T-helper 2 cell treated with Interferon-gamma antibody and Interleukin-4, amounts not matched to agents 100 ng/mL and 5 ng/mL, for 36 hours (primary cell): ENCODE data around the gene KRI1. TPM values are rescaled to one million over a fixed set of nuclear protein-coding genes. Genes with fewer than 3 reads are reported as not detected.
"Not testable (repeated sequence)": the region's sequence is repeated elsewhere in the genome, so short reads cannot be mapped to it uniquely, and the experiment has no call there.

Experiments used
- intact Hi-C: fragments of 100-400 bp; cut with micrococcal nuclease; formaldehyde crosslinking; loops from one replicate; pipeline ENCODE4 v1.15.1; 2023
- total RNA-seq: library from RNA; stranded (reverse); gene quantifications from 2 replicates; pipeline ENCODE4 v1.2.3, GENCODE V29; 2022

The KRI1 gene
- total RNA-seq, 1 donor from 2014 or later = 61.4 TPM

DNA sequence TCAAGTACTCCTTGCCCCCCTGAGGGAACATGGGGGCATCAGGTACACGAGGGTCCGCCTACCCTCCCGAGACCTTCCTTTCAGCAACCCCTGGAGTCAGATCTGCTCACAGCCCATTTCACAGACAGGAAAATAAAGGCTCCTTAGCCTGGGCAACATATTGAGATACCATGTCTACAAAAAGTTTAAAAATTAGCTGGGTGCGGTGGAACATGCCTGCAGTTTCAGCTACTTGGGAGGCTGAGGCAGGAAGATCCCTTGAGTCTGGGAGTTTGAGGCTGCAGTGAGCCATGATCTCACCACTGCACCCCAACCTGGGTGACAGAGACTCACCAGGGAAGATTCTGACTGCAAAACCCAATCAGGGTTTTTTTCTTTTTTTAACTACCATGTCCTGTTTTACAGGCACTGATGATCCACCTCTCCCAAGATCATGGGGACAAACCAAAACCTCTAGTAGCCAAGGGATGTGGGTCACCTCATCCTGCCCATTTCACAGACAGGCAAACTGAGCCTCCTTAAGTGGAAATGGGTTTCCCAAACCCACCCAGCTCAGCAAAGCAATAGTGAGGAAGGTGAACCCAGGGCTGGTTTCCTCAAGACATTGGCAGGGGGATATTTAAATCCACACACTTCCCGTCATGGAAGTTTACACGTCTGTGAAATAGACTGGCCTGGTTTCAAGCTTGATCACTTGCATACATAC lies 9.4 kb upstream of the KRI1 start:
- intact Hi-C loops = no loop called here

GRCh38 chr19:10574462-10574861 lies 8.7 kb upstream of the KRI1 start:
- intact Hi-C loops = no loop called here

DNA sequence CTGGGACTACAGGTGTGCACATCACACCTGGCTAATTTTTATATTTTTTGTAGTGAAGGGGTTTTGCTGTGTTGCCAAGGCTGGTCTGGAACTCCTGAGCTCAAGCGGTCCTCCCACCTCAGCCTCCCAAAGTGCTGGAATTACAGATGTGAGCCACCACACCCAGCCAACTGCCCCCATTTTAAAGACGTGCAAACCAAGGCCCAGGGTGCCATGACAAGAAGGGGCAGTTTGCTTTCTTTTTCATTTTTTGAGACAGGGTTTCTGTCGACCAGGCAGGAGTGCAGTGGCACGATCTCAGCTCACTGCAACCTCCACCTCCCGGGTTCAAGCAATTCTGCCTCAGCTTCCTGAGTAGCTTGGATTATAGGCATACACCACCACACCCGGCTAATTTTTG lies 8.0 kb upstream of the KRI1 start:
- intact Hi-C loops = not testable (repeated sequence)

GRCh38 chr19:10568826-10569651 lies 3.2 kb upstream of the KRI1 start, which contains the start of gene CDKN2D:
TSS of gene CDKN2D (minus strand) at chr19:10568979. CDS start at chr19:10568653, 326 bp downstream.
- intact Hi-C loops = loop anchor here (1.0 to 10.0 kb wide), 9 partner anchors 33 to 464 kb away; partner anchors contain the start of genes ANGPTL6, CDC37, ILF3 and KEAP1

GRCh38 chr19:10568062-10568825 lies 2.4 kb upstream of the KRI1 start:
- intact Hi-C loops = loop anchor here (2.0 to 10.0 kb wide), 5 partner anchors 65 to 463 kb away; partner anchors contain the start of genes ANGPTL6, KEAP1 and PPAN

DNA sequence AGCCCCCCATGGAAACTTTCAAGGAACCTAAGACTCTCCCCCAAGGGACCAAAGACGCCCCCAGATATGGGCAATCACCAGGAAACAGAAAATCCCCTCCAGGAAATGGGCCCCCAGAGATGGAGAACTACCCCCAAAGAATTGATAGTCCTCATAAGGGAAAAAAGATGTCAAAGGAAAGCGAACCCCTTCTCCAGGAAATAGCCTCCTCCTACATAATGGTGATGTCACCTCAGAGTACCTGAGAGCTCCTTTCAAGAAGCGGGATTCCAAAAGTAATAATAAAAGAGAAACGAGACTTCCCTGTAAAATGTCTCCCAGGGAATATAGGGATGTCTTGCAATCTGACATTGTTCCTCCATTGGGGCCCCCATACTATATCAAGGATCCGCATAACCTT lies 1.8 kb upstream of the KRI1 start:
- intact Hi-C loops = loop anchor here (2.0 to 10.0 kb wide), 6 partner anchors 65 to 523 kb away; partner anchors contain the start of genes ANGPTL6, KEAP1 and PPAN

DNA sequence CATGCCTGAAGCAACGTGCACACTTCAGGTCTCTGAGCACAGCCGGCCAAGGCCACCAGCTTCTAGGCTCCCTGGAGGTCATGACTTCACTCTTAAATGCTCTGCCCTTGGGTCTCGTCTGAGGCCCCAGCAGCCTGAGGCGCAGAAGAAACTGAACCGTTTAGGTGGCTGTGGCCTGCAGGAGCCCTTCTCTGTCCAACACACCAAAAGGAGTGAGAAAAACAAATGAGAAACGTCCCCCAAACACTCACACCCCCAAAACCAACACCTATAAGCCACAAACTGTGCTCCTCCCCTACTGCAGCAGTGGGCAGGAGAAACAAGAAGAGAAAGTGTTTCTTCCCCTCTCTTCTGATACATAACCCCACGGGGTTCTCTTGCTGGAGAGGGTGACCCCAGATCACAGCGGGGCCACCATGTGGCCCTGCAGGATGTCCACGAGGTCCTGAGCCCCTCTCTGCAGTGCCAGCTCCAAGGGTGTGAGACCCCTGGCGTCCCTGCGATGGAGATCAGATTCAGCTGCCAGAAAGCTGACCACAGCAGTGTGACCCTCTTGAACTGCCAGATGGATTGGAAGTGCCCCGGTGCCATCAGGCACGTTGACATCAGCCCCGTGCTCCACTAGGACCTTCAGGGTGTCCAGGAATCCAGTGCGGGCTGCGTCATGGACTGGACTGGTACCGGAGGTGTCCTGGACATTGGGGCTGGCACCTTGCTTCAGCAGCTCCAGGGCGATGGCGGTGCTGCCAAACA lies 1.0 kb upstream of the KRI1 start:
- intact Hi-C loops = loop anchor here (1.0 to 10.0 kb wide), 8 partner anchors 13 to 524 kb away; partner anchors contain the start of genes ANGPTL6, ATG4D, CARM1 and PPAN

GRCh38 chr19:10566408-10566657 lies 523 bp upstream of the KRI1 start:
- intact Hi-C loops = loop anchor here (1.0 to 10.0 kb wide), 8 partner anchors 12 to 524 kb away; partner anchors contain the start of genes ANGPTL6, ATG4D, CARM1 and PPAN

- intact Hi-C loops = loop anchor here (5.0 to 10.0 kb wide), 4 partner anchors 88 to 460 kb away; partner anchors contain the start of genes ANGPTL6 and PPAN
Measured at GRCh38 chr19:10565028-10565566, 713 bp downstream of the KRI1 start.

DNA sequence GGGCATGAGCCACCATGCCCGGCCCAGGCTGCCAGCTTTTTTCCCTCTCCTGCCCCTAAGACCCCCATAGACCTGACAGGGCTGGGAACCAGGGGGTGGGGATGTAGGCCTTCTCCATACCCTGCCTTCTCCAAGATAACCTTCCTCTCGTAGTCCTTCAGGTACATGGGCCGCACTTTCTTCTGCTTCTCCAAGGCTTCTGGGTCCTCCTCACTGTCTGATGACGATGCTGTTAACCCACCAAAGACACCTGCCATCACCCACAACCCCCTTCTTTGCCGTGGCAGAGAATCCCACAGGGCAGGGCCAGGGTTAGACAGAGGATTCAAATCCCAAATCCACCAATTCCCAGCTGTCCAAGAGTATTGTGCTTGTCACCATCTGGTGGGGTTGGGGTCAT lies 3.2 kb downstream of the KRI1 start:
- intact Hi-C loops = loop anchor here (10.0 kb wide), 1 partner anchor 458 kb away; the partner anchor contains the start of genes ANGPTL6 and PPAN

DNA sequence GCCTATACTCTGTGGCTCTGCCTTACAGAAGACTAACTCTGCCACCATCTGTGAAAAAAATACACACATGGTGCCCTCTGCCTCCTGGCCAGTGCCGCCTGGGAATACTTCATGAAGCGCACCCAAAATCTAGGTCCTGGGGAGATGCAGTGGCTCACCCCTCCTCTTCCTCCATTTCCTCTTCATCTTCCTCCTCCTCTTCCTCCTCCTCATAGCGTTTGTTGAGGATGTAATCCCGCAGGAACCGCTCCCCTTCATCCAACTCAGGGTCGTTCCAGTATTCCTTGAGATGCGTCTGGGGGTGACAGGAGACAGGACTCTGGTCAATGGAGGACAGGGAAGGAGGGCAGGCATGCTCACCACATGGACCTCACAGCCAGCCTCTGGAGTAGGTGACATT lies 5.7 kb downstream of the KRI1 start:
- intact Hi-C loops = loop anchor here (10.0 kb wide), 1 partner anchor 455 kb away; the partner anchor contains the start of genes ANGPTL6 and PPAN

- intact Hi-C loops = no loop called here
Measured at GRCh38 chr19:10557603-10558197, 8.1 kb downstream of the KRI1 start.

DNA sequence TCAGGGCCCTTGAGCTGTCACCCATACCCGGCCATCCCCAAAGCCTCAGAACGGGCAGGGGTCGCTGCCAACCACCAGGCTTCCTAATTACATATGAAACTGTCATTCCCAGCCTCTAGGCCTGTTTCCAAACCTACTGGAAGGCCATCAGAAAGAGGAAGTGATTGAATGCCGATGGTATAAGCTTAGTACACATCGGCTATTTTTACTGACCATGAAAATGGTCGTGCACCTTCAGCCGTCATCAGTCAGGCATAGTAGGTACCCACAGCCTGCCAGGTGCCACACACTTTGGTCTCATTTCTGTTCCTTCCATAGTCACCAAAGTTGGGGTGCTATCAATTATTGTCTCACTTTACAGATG lies 10.2 kb downstream of the KRI1 start:
- intact Hi-C loops = no loop called here

DNA sequence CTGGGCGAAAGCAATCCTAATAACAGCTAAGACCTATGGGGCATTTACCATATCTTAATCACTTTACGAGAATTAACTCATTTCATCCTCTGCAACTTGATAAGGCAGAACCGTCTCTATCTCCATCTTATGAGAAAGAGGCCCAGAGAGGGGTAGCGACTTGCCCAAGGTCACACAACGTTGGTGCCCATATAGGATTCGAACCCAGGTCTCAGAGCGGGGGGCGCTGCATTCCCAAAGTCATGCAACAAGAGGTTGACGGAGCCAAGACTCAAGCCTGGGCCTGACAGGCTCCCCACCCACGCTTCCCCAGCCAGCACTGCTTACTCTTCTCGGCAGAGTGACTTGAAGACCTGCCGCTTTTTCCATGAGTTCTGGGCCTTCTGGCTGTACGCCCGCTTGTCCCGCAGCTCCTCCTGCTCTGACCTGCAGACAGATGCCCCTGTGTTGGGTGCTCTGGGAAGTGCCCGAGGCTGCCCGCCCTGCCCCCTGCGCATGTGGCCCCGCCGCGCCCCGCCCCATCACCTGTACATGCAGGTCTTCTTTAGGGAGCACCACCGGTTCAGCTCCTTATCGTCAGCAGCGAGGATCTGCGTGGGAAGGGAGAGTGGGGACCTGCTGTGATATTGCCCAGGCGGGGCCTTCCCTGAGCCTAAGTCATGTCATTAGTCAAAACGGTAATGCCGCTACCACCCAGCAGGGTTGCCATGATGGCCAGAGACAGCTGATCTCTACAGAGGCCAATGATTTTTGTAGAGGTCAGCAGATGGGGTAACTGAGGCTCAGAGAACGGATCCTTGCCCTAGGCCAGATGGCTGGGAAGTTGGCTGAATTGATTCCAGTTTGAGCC lies 10.8 kb downstream of the KRI1 start:
- intact Hi-C loops = loop anchor here (1.0 to 5.0 kb wide), 3 partner anchors 11 to 153 kb away; partner anchors contain the start of genes CDC37, KEAP1 and KRI1

DNA sequence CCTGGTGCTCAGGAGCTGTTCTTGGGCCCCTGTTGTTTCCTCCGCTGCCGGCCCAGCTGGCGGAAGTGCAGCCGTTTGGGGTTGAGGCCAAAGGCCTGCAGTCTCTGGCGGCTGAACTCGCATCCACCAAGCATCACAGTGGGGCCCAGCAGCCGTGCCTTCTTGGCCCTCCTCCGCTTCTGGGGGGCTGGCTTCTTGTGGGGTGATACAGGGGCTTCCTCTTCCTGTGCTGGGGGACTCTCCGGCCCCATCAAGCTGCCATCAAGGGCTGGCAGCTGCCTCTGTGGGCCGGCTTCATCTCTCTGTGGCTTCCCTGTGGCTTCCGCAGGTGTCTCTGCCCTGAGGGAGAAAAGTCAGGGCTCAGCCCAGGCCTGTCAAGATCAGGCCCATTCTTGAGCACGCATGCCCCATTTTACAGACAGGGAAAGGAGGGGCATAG lies 11.8 kb downstream of the KRI1 start:
- intact Hi-C loops = loop anchor here (1.0 to 5.0 kb wide), 3 partner anchors 12 to 152 kb away; partner anchors contain the start of genes CDC37, KEAP1 and KRI1

DNA sequence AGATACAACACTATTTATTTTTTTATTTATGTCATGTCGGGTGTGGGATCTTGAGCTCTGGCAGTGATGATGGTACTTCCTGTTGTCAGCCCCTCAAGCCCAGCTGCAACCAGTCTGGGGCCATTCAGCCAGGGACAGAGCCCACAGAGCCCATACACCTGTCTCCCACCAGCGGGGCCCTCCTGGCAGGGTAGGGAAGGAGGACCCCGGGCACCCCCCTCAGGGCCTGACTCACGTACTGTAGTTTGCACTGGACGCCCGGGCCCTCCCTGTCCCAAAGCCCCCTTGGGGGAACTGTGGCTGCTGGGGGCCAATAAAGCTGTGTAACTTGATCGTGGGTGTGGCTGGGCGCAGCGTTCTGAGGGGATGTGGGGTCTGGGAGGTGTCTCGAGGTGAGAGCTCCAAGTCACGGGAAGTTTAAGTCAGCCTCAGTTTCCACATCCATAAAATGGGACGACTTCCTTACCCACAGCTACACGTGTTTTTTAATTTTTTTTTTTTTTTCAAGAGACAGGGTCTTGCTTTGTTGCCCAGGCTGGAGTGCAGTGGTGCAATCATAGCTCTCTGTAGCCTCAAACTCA lies 12.6 kb downstream of the KRI1 start:
- intact Hi-C loops = loop anchor here (5.0 kb wide), 2 partner anchors 51 to 151 kb away; partner anchors contain the start of genes CDC37 and KEAP1

GRCh38 chr19:10552510-10553053 lies 13.2 kb downstream of the KRI1 start:
- intact Hi-C loops = loop anchor here (5.0 kb wide), 2 partner anchors 50 to 150 kb away; partner anchors contain the start of genes CDC37 and KEAP1
